Measurements from ENCODE around the gene MRAP2.
"Not testable (repeated sequence)": the region's sequence is repeated elsewhere in the genome, so short reads cannot be mapped to it uniquely, and the experiment has no call there.

MRAP2 gene

GRCh38 chr6:84078335-84078734, 44.8 kb downstream of the MRAP2 start:
- DNase-seq, result no peak

DNA sequence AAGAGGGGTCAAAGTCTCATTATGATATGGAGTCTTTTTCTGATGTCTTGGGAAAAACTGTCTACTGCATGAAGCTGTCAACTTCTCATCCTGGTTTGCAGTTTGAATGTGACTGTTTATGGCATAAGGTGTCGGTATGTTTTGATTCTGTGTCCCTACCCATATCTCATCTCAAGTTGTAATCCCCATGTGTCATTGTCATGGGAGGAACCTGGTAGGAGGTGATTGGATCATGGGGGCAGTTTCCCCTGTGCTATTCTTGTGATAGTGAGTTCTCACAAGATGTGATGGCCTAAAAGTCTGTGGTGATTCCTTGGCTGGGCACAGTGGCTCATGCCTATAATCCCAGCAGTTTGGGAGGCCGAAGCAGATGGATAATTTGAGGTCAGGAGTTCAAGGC, 47.6 kb downstream of the MRAP2 start:
- no peak for DNase-seq

DNA sequence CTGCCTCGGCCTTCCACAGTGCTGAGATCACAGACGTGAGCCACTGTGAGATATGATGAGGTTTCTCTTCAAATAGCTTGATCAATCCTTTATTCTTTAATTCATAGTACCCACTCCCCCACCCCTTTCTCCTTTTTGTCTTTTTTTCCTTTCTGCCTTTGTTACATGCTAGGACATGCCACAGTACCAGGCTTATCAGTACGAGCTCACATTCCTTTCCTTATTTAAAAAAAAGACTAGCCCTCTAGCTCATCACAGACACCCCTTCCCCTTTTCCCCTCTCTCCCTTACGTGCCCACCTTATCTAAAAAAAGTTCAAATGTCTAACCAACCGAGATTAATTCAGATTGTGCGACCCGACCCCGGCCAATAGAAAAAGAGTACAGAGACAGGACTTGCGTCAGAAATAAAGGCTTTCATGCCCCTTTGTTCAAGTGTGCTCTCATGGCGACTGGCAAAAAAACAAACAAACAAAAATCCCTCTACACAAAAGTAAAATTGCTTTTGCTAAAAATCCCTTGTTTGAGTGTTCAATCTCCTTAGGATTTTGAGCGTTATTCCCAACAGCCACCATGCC, 49.2 kb downstream of the MRAP2 start:
- DNase-seq, result no peak

GRCh38 chr6:84084705-84085104, 51.1 kb downstream of the MRAP2 start:
- not testable (repeated sequence) for DNase-seq

DNA sequence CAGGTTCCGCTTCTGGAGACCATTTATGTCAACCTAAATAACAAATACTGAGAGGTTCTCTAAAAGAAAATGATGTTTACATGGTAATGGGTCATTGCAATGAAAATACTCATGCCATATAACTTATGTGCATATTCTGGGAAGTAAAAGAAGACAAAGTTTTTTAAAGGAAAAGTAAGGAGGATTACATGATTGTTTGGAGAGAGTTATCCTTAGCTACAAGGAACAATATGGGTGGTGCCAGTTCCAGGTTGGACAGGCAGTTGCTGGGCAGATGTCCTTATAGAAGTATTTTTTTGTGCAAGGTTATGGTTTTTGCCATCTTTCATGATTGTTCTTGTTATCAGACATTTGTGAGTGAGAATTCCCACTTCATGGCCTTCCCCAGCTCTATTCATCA, 52.5 kb downstream of the MRAP2 start:
- DNase-seq, result no peak

DNA sequence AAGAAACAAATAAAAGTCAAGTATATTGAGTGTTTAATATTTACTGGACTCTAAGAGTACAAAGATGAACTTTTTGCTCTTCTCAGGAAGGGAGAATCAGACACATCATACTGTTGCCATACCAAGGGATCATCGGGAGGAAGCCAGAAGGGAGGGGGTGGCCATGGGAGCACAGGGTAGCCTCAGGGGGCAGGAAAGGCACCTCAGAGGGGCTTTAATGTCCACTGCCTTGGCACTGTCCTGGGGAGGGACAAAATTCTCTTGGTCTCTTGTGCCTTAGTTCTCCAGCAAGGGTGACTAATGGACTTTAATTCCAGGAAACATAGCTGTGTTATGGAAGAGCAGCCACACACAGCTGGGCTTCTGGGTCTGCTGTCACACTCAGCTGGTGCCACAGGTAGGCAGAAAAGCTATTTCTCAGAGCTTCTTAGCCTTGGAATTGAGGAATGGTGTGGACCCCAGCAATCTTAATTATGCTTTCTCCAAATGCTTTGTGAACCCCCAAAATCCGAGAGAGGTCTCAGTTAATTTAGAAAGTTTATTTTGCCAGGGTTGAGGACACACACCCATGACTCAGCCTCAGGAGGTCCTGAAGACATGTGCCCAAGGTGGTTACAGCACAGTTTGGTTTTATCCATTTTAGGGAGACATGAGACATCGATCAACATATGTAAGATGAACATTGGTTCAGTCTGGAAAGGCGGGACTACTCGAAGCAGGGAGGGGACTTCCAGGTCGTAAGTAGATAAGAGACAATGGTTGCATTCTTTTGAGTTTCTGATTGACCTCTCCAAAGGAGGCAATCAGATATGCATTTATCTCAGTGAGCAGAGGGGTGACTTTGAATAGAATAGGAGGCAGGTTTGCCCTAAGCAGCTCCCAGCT, 53.2 kb downstream of the MRAP2 start:
- no peak for DNase-seq

DNA sequence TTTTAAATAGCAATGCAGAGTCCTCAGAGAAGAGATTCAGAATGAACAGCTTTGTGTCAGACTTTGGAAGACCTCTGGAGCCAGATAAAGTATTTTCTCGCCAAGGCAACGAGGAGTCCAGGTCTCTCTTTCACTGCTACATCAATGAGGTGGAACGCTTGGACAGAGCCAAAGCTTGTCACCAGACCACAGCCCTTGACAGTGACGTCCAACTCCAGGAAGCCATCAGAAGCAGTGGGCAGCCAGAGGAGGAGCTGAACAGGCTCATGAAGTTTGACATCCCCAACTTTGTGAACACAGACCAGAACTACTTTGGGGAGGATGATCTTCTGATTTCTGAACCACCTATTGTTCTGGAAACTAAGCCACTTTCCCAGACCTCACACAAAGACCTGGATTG, 55.5 kb downstream of the MRAP2 start:
- no peak for DNase-seq

GRCh38 chr6:84089552-84089951, 56.0 kb downstream of the MRAP2 start:
- DNase-seq, result no peak

GRCh38 chr6:84093441-84094435, 60.2 kb downstream of the MRAP2 start:
- peak; percentile 100 for DNase-seq

- DNase-seq, result no peak
These were observed 61.6 kb downstream of the MRAP2 start for GRCh38 chr6:84095156-84095555.

GRCh38 chr6:84103029-84103428, 69.5 kb downstream of the MRAP2 start:
- no peak for DNase-seq

DNA sequence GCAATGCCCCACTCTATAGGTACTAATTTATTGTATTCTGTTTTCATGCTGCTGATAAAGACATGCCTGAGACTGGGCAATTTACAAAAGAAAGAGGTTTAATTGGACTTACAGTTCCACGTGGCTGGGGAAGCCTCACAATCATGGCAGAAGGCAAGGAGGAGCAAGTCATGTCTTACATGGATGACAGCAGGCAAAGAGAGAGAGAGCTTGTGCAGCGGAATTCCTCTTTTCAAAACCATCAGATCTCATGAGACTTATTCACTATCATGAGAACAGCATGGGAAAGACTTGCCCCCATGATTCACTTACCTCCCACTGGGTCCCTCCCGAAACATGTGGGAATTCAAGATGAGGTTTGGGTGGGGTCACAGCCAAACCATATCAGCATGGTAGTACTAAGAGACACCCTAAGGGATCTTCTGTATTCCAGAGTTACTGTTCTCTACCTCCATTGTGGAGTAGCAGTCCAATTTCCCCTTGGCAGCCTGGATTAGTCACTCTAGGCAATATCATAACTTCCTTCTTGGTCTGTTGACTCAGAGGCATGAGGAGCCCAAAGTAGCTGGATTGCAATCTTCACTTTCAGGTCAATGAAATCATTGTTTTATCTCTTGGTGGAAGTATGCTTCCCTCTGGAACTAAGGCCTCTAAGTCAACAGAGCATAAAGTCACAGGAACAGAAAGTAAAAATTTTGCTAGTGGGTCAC, 71.8 kb downstream of the MRAP2 start:
- DNase-seq, result peak; percentile 84

DNA sequence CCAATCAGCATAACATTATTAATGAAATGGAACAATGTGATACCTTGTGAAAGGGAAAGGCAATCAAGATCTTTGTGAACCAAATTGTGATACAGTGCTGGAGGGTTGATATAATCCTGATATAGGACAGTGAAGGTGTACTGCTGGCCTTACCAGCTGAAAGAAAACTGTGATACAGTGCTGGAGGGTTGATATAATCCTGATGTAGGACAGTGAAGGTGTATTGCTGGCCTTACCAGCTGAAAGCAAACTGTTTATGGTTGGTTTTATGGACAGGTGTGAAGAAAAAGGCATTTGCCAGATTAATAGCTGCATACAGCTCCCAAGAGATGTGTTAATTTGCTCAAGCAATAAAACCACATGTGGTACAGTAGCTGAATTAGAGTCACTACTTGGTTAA, 73.9 kb downstream of the MRAP2 start:
- no peak for DNase-seq

DNA sequence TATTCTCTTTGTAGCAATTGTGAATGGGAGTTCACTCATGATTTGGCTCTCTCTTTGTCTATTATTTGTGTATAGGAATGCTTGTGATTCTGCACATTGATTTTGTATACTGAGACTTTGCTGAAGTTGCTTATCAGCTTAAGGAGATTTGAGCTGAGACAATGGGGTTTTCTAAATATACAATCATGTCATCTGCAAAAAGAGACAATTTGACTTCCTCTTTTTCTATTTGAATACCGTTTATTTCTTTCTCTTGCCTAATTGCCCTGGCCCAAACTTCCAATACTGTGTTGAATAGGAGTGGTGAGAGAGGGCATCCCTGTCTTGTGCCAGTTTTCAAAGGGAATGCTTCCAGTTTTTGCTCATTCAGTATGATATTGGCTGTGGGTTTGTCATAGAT, 77.8 kb downstream of the MRAP2 start:
- peak; percentile 64 for DNase-seq

DNA sequence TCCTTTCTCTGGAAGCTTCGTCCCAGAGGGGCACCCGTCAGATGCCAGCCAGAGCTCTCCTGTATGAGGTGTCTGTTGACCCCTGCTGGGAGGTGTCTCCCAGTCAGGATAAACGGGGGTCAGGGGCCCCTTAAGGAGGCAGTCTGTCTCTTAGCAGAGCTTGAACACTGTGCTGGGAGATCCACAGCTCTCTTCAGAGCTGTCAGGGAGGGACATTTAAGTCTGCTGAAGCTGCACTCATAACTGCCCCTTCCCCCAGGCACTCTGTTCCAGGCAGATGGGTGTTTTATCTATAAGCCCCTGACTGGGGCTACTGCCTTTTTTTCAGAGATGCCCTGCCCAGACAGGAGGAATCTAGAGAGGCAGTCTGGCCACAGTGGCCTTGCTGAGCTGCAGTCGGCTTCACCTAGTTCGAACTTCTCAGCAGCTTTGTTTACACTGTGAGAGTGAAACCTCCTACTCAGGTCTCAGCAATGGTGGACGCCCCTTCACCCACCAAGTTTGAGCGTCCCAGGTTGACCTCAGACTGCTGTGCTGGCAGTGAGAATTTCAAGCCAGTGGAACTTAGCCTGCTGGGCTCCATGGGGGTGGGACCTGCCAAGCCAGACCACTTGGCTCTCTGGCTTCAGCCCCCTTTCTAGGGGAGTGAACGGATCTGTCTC, 81.5 kb downstream of the MRAP2 start:
- DNase-seq, result not testable (repeated sequence)

- DNase-seq, result no peak
These were observed 84.6 kb downstream of the MRAP2 start for GRCh38 chr6:84118191-84118590.

DNA sequence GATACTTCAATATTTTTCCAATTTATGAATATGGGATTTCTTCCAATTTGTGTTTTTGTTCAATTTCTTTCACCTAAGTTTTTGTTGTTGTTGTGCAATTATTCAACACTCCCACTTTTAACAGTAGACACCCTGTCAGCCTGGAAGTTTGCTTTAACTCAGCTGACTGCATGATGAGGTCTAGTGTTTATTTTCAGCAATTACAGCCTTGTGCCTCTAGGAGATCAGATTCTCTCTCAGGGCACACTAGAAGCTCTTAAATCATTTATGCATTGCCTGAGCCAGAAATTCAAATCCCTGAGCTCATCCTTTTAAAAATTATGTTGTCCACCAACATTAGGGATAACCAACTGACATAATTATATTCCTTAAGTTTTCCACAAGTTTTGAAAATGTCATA, 85.7 kb downstream of the MRAP2 start:
- DNase-seq, result no peak

- peak; percentile 18 for DNase-seq
These were observed 89.6 kb downstream of the MRAP2 start for GRCh38 chr6:84123186-84123585.

DNA sequence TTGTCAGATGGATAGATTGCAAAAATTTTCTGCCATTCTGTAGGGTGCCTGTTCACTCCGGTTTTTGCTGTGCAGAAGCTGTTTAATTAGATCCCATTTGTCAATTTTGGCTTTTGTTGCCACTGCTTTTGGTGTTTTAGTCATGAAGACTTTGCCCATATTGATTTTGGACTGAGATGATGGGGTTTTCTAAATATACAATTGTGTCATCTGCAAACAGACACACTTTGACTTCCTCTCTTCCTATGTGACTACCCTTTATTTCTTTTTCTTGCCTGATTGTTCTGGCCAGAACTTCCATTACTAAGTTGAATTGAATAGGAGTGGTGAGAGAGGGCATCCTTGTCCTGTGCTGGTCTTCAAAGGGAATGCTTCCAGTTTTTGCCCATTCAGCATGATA, 96.0 kb downstream of the MRAP2 start:
- DNase-seq, result not testable (repeated sequence)

- DNase-seq, result not testable (repeated sequence)
These were observed 99.8 kb downstream of the MRAP2 start for GRCh38 chr6:84133385-84133784.

GRCh38 chr6:84135291-84135690, 101.7 kb downstream of the MRAP2 start:
- DNase-seq, result no peak

Measured in MV-4-11 (cell line).